Smooth muscle cell (in vitro differentiated cells): ENCODE data around the gene KANSL1. TPM values are rescaled to one million over a fixed set of nuclear protein-coding genes. Genes with fewer than 3 reads are reported as not detected.

Source experiments
- DNase-seq: peaks from one replicate; lab custom pipeline; 2025; ENCODE audit not compliant: unreplicated experiment; lab: John Stamatoyannopoulos, UW
- H2AFZ ChIP-seq: fragments of 200-600 bp; sonication (generic); 2 replicates; pipeline ENCODE4 v1.6.0; 2016; ENCODE audit warnings: antibody characterized with exemption, low read depth, mild to moderate bottlenecking
- H3F3A ChIP-seq: fragments of 200-600 bp; sonication (generic); 2 replicates; pipeline ENCODE4 v1.6.0; 2017; ENCODE audit warnings: antibody characterized with exemption, low read depth
- H3K27ac ChIP-seq: fragments of 200-600 bp; sonication (generic); 2 replicates; pipeline ENCODE4 v1.5.1; 2016; ENCODE audit warnings: low read depth, mild to moderate bottlenecking
- H3K27me3 ChIP-seq: fragments of 200-600 bp; sonication (generic); 2 replicates; pipeline ENCODE4 v1.6.1; 2016; ENCODE audit warnings: low read depth, mild to moderate bottlenecking
- H3K36me3 ChIP-seq: fragments of 200-600 bp; sonication (generic); 2 replicates; pipeline ENCODE4 v1.5.1; 2016; ENCODE audit warnings: low read depth
- H3K4me1 ChIP-seq: fragments of 200-600 bp; sonication (generic); 2 replicates; pipeline ENCODE4 v1.5.1; 2016; ENCODE audit warnings: low read depth
- H3K4me2 ChIP-seq: fragments of 200-600 bp; sonication (generic); 2 replicates; pipeline ENCODE4 v1.6.0; 2016; ENCODE audit warnings: mild to moderate bottlenecking
- H3K4me3 ChIP-seq: fragments of 200-600 bp; sonication (generic); 2 replicates; pipeline ENCODE4 v1.5.1; 2016; ENCODE audit warnings: mild to moderate bottlenecking
- H3K79me2 ChIP-seq: fragments of 200-600 bp; sonication (generic); 2 replicates; pipeline ENCODE4 v1.6.0; 2016; ENCODE audit warnings: low read depth, mild to moderate bottlenecking
- H3K9ac ChIP-seq: fragments of 200-600 bp; sonication (generic); 2 replicates; pipeline ENCODE4 v1.6.0; 2016; ENCODE audit warnings: low read depth
- H3K9me3 ChIP-seq: fragments of 200-600 bp; sonication (generic); replicated peaks from 2 replicates; pipeline ENCODE4 v1.5.1; 2016; ENCODE audit warnings: low read depth
- H4K20me1 ChIP-seq: fragments of 200-600 bp; sonication (generic); 2 replicates; pipeline ENCODE4 v1.6.0; 2016; ENCODE audit warnings: low read depth
- WGBS: methylation state at CpG from one replicate; pipeline ENCODE4 v1.1.7; 2016; ENCODE audit warnings: low lambda C conversion rate; 5-methylcytosine and 5-hydroxymethylcytosine counted together
- polyA plus RNA-seq: library from polyadenylated mRNA; unstranded; fragments of >200 nt; fragmentation: Nextera tagmentation; extraction: Ambion mirVana; gene quantifications from 2 replicates; pipeline ENCODE4 v1.2.1, GENCODE V29; 2016
- total RNA-seq: library from RNA; depleted of rRNA; stranded (reverse); fragments of >200 nt; gene quantifications from 2 replicates; pipeline ENCODE4 v1.2.3, GENCODE V29; 2014
- TF ChIP-seq, protein P1 (sequence below): fragments of 200-600 bp; sonication (generic); IDR thresholded peaks from 2 replicates; pipeline ENCODE4 v1.5.1; 2017; ENCODE audit warnings: borderline replicate concordance, mild to moderate bottlenecking, antibody characterized with exemption; ENCODE audit not compliant: insufficient read depth, poor library complexity, severe bottlenecking

KANSL1 gene
- total and polyA plus RNA-seq, 2 experiments from 2014 or later = 16.9 to 69.7 TPM

DNA sequence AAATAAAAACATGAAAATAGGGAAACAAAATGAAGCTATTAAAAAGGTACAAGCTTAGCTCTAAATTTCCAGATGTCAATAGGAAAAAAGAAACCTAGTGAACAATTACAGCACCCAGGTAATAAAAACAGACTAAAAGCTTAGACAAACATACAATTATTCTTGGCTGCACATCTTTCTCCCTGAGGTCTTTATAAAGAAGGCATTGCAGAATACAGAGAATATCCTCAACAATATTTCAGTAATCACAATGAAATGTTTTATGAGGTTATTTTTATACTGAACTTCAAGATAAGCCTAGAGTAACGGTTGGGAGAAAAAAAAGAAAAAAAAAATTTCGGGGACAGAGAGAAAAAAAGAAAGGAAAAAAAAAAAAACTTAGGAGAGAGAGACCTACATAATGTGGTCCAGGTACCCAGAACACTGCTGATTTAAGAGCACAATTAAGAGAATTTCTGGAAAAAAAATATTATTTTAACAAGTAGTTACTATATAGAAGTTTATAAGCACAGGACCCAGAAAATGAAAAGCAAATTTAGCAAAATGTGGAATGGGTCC lies 26.5 kb downstream of the KANSL1 start:
- DNase-seq = no peak
- Histone ChIP-seq H3K4me1 (peaks cover 19% of the 10 kb centered on the region), H3F3A (peaks cover 7% of the 10 kb centered on the region), H3K9me3 (no peaks in the 10 kb centered on the region), H3K27ac (peak overlapping the region; percentile 70), H3K9ac (no peak overlapping the region), H3K79me2 (peaks cover 100% of the 10 kb centered on the region), H4K20me1 (peaks cover 100% of the 10 kb centered on the region), H2AFZ (no peak overlapping the region), H3K4me3 (no peak overlapping the region), H3K4me2 (peak overlapping the region; percentile 70), H3K27me3 (no peaks in the 10 kb centered on the region), H3K36me3 (peaks cover 11% of the 10 kb centered on the region)
- TF ChIP-seq, protein P1, sequence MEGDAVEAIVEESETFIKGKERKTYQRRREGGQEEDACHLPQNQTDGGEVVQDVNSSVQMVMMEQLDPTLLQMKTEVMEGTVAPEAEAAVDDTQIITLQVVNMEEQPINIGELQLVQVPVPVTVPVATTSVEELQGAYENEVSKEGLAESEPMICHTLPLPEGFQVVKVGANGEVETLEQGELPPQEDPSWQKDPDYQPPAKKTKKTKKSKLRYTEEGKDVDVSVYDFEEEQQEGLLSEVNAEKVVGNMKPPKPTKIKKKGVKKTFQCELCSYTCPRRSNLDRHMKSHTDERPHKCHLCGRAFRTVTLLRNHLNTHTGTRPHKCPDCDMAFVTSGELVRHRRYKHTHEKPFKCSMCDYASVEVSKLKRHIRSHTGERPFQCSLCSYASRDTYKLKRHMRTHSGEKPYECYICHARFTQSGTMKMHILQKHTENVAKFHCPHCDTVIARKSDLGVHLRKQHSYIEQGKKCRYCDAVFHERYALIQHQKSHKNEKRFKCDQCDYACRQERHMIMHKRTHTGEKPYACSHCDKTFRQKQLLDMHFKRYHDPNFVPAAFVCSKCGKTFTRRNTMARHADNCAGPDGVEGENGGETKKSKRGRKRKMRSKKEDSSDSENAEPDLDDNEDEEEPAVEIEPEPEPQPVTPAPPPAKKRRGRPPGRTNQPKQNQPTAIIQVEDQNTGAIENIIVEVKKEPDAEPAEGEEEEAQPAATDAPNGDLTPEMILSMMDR = no peak
- 46% methylated on average over 2 of the region's 2 CpGs for WGBS

DNA sequence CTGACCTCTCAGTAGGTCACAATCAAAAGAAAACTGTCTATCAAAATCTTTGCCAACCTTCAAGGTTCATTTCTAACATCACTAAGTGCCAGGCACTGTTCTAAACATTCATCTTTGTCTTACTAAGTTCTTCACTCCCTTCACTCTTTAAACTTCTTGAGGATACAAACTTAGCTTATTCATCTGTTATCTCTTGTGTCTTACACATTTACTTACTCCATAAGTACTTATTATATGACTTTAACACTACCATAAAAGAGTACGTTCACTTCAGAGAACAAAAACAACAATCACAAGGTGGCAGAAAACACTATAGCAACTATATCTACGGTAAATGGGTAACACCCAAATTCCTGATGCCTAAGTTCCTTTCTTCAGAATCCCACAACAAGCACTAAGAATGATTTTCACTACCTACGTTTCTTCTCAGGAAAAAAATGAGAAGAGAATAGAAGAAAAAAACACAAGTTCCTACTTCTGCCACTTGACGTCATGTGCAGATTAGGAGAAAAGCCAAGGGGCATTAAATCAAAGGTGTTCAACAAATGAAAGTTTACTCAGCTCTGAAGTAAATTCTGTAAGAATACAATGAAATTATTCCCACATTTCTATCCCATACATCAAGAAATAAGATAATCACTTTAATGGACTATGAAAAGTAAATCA lies 29.2 kb downstream of the KANSL1 start:
- H3K27ac ChIP-seq = peak overlapping the region; percentile 3
- H3K4me3 ChIP-seq = no peak overlapping the region

DNA sequence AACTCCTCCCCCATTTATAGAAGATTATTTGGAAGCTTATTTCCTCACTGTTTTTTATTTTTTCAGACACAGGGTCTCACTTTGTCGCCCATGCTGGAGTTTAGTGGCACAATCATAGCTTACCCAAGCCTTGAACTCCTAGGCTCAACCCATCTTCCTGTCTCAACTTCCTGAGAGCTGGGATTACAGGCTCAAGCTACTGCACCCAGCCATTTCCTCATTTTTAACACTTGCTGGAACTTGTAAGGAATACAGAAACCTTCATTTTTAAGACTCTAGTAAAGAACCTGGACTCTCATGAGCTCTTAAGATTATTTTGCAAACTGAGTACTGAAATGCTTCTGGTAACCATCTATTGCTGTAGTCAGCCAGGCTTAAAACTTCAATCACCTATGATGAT lies 29.9 kb downstream of the KANSL1 start:
- peak overlapping the region; percentile 3 for H3K27ac ChIP-seq

More for the DNA sequence above, 29.2 kb downstream of the KANSL1 start:
- WGBS = 77% methylated on average over 4 of the region's 4 CpGs
- DNase-seq = no peak
- Histone ChIP-seq H3K36me3 (no peaks in the 10 kb centered on the region), H2AFZ (no peak overlapping the region), H3F3A (peaks cover 11% of the 10 kb centered on the region), H3K9me3 (no peaks in the 10 kb centered on the region), H3K4me2 (no peak overlapping the region), H3K9ac (no peak overlapping the region), H3K4me1 (peaks cover 19% of the 10 kb centered on the region), H3K79me2 (peaks cover 100% of the 10 kb centered on the region), H3K27me3 (no peaks in the 10 kb centered on the region), H4K20me1 (peaks cover 100% of the 10 kb centered on the region)
- TF ChIP-seq, protein P1 = no peak

More for the DNA sequence above, 29.9 kb downstream of the KANSL1 start:
- no peaks in the 10 kb centered on the region for H3K36me3 ChIP-seq
- peaks cover 100% of the 10 kb centered on the region for H3K79me2 ChIP-seq
- H3K9ac ChIP-seq = no peak overlapping the region
- H3K4me1 ChIP-seq = peaks cover 19% of the 10 kb centered on the region
- H3K27me3 ChIP-seq = no peaks in the 10 kb centered on the region
- peaks cover 14% of the 10 kb centered on the region for H3F3A ChIP-seq
- TF ChIP-seq, protein P1 = no peak
- H4K20me1 ChIP-seq = peaks cover 100% of the 10 kb centered on the region
- H3K4me2 ChIP-seq = no peak overlapping the region
- no peak overlapping the region for H2AFZ ChIP-seq
- H3K9me3 ChIP-seq = no peaks in the 10 kb centered on the region
- no peak overlapping the region for H3K4me3 ChIP-seq
- no peak for DNase-seq
- WGBS = 97% methylated on average over 1 of the region's 1 CpG
